ENCODE measurements around the gene LSP1.

DNA sequence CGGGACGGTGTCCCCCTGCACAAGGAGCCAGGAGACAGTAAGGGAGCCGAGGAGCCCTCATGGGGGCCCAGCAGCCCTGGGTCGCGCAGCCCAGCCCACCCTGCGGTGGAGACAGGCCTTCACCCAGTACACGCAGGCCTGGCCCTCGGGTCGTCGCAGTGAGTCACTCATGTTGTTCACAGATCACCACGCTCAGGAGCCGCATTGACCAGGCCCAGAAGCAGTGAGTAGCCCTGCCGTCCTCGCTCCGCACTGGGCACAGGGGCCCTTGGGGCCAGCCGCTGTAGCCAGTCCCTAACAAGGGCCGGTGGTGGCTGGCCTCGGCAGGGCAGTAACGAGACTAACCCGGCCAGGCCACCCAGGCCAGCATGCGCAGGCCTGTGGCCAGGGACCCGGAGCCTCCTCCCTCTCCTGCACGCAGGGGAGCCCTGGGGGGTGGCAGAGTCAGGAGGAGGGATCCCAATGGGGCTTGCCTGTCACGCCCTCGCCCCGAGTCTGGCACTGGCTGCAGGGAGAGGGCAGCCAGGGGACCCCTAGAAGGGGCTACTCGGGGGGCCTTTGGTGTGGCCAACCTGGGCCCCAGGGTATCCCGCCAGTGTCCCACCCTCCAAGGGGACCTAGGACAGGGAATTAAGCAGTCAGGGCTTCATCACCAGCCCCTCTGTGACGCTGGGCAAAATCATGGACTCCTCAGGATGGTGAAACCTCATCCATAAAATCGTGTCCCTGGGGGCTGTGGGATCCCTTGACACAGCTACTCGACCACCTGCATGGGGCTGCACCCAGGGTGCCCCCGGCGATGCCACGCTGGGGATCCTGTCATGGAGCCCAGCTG lies 84.1 kb downstream of the LSP1 start:
- TF ChIP-seq POLR2AphosphoS5 (IDR thresholded peaks at IDR 0.05) (no peak), POLR2A (IDR thresholded peaks at IDR 0.05) (no peak)
- TF ChIP-seq, protein P1, sequence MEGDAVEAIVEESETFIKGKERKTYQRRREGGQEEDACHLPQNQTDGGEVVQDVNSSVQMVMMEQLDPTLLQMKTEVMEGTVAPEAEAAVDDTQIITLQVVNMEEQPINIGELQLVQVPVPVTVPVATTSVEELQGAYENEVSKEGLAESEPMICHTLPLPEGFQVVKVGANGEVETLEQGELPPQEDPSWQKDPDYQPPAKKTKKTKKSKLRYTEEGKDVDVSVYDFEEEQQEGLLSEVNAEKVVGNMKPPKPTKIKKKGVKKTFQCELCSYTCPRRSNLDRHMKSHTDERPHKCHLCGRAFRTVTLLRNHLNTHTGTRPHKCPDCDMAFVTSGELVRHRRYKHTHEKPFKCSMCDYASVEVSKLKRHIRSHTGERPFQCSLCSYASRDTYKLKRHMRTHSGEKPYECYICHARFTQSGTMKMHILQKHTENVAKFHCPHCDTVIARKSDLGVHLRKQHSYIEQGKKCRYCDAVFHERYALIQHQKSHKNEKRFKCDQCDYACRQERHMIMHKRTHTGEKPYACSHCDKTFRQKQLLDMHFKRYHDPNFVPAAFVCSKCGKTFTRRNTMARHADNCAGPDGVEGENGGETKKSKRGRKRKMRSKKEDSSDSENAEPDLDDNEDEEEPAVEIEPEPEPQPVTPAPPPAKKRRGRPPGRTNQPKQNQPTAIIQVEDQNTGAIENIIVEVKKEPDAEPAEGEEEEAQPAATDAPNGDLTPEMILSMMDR (IDR thresholded peaks at IDR 0.05), result no peak
